OCI-LY7 (cell line): ENCODE data around the gene DNAAF3.

ENCODE experiments used
- EZH2phosphoT487 ChIP-seq: fragments of 200-600 bp; sonication (generic); IDR thresholded peaks from 2 replicates; pipeline ENCODE4 v1.6.1; 2018; ENCODE audit warnings: low read depth, borderline replicate concordance, mild to moderate bottlenecking, mixed run types, antibody characterized with exemption, low read length, moderate library complexity, mixed read lengths
- TF ChIP-seq, protein P1 (sequence below): fragments of 200-600 bp; sonication (generic); conservative IDR thresholded peaks from 2 replicates; pipeline ENCODE4 v1.5.1; 2014; ENCODE audit warnings: mild to moderate bottlenecking, antibody characterized with exemption, low read length, moderate library complexity, mixed read lengths

GRCh38 chr19:55161571-55162322 lies 4.7 kb downstream of the DNAAF3 start:
- TF ChIP-seq, protein P1, sequence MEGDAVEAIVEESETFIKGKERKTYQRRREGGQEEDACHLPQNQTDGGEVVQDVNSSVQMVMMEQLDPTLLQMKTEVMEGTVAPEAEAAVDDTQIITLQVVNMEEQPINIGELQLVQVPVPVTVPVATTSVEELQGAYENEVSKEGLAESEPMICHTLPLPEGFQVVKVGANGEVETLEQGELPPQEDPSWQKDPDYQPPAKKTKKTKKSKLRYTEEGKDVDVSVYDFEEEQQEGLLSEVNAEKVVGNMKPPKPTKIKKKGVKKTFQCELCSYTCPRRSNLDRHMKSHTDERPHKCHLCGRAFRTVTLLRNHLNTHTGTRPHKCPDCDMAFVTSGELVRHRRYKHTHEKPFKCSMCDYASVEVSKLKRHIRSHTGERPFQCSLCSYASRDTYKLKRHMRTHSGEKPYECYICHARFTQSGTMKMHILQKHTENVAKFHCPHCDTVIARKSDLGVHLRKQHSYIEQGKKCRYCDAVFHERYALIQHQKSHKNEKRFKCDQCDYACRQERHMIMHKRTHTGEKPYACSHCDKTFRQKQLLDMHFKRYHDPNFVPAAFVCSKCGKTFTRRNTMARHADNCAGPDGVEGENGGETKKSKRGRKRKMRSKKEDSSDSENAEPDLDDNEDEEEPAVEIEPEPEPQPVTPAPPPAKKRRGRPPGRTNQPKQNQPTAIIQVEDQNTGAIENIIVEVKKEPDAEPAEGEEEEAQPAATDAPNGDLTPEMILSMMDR: no peak
- no peak for TF ChIP-seq EZH2phosphoT487
